ENCODE data around the gene AMPD2.

The AMPD2 gene

DNA sequence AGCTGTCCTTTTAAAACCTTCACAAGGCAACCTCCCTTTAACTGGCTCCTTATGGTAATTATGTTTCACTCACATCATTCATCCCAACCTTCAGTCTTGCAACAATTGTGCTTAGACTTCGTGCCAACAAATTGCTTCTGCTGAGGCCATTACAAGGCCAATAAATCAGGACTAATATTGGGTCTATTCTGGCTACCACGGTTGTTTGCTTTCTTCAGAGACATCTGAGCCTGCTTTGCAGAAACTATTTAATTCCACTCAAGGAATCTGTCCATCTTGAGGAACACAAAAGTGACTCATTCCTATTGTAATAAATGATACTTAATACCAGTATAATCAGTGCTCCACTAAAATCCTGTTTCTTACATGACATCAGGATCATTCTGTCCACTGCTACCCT, 33.7 kb downstream of the AMPD2 start:
- TF ChIP-seq CTCF (IDR thresholded peaks at IDR 0.05; ENCODE audit: low read depth, low read length, poor library complexity, severe bottlenecking) = no peak
- Histone ChIP-seq H3K27me3 (ENCODE audit: control insufficient read depth, low read length) (peaks cover 35% of the 10 kb centered on the region), H4K20me1 (ENCODE audit: control insufficient read depth, insufficient read depth, low read depth, low read length) (no peaks in the 10 kb centered on the region), H3K4me1 (ENCODE audit: control insufficient read depth, low read length) (peaks cover 21% of the 10 kb centered on the region), H3F3A (ENCODE audit: control insufficient read depth, insufficient read depth) (no peaks in the 10 kb centered on the region), H3K36me3 (ENCODE audit: control insufficient read depth, low read length) (no peaks in the 10 kb centered on the region), H3K4me3 (ENCODE audit: low read length) (no peak overlapping the region), H3K9me2 (replicated peaks; ENCODE audit: control insufficient read depth, low read length) (no peaks in the 10 kb centered on the region), H3K27ac (ENCODE audit: low read depth, low read length) (no peak overlapping the region), H3K9me3 (ENCODE audit: control insufficient read depth, insufficient read depth, low read length) (no peaks in the 10 kb centered on the region), H3K4me2 (ENCODE audit: low read length) (no peak overlapping the region), H3K79me2 (ENCODE audit: control insufficient read depth, low read length) (no peaks in the 10 kb centered on the region)

- no peaks in the 10 kb centered on the region for H3K9me2 ChIP-seq (replicated peaks; ENCODE audit: control insufficient read depth, low read length)
- H3K27ac ChIP-seq (ENCODE audit: low read depth, low read length) = no peak overlapping the region
- H3F3A ChIP-seq (ENCODE audit: control insufficient read depth, insufficient read depth) = no peaks in the 10 kb centered on the region
- H3K4me3 ChIP-seq (ENCODE audit: low read length) = no peak overlapping the region
- peaks cover 18% of the 10 kb centered on the region for H3K4me1 ChIP-seq (ENCODE audit: control insufficient read depth, low read length)
- no peak overlapping the region for H3K4me2 ChIP-seq (ENCODE audit: low read length)
- H3K79me2 ChIP-seq (ENCODE audit: control insufficient read depth, low read length) = no peaks in the 10 kb centered on the region
- no peaks in the 10 kb centered on the region for H4K20me1 ChIP-seq (ENCODE audit: control insufficient read depth, insufficient read depth, low read depth, low read length)
- H3K9me3 ChIP-seq (ENCODE audit: control insufficient read depth, insufficient read depth, low read length) = no peaks in the 10 kb centered on the region
- H3K36me3 ChIP-seq (ENCODE audit: control insufficient read depth, low read length) = no peaks in the 10 kb centered on the region
- TF ChIP-seq EZH2phosphoT487 (IDR thresholded peaks at IDR 0.05; ENCODE audit: borderline replicate concordance, low read length) = no peak
- no peak for TF ChIP-seq CTCF (IDR thresholded peaks at IDR 0.05; ENCODE audit: low read depth, low read length, poor library complexity, severe bottlenecking)
- peaks cover 35% of the 10 kb centered on the region for H3K27me3 ChIP-seq (ENCODE audit: control insufficient read depth, low read length)
Observed at GRCh38 chr1:109654519-109654918, 34.9 kb downstream of the AMPD2 start.

DNA sequence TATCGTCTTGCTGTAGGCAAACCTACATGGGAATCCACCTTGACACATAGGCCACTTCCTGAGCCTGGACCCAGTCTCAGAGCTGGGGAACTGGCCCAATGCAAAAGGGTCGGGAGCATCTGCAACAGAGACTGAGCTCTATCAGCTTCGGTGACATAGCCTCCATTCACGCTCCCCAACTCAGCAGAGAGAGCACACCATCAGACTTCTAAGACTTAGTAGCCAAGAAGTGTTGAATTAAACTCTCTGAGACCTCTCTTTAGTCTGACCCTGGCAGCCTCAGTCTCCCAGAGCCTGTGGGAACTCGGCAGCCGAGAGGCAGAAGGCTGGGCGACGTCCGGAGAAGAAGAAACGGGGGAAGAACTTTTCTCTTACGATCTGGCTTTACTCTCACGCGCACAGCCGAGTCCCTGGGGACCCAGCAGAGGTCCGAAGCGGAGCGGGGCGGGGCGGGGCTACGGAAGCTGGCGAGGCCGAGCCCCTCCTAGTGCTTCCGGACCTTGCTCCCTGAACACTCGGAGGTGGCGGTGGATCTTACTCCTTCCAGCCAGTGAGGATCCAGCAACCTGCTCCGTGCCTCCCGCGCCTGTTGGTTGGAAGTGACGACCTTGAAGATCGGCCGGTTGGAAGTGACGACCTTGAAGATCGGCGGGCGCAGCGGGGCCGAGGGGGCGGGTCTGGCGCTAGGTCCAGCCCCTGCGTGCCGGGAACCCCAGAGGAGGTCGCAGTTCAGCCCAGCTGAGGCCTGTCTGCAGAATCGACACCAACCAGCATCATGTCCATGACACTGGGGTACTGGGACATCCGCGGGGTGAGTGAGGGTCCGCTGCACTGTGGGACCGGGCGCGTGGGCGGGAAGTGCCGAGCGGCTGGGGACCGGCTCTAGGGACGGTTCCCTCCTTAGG, 36.2 kb downstream of the AMPD2 start, which contains the start of gene GSTM4:
TSS of gene GSTM4 (plus strand) at position 485 of the 905 bp plus-strand sequence. CDS start at position 776, 291 bp downstream.
- Histone ChIP-seq H3K9me2 (replicated peaks; ENCODE audit: control insufficient read depth, low read length) (no peaks in the 10 kb centered on the region), H3K27ac (ENCODE audit: low read depth, low read length) (no peak within 1 kb of the TSS), H3K4me3 (ENCODE audit: low read length) (peak within 1 kb of the TSS; percentile 77), H3K4me1 (ENCODE audit: control insufficient read depth, low read length) (peaks cover 16% of the 10 kb centered on the region), H3K9me3 (ENCODE audit: control insufficient read depth, insufficient read depth, low read length) (no peaks in the 10 kb centered on the region), H3K36me3 (ENCODE audit: control insufficient read depth, low read length) (no peaks in the 10 kb centered on the region), H3K4me2 (ENCODE audit: low read length) (peak within 1 kb of the TSS; percentile 77), H3K79me2 (ENCODE audit: control insufficient read depth, low read length) (no peaks in the 10 kb centered on the region), H4K20me1 (ENCODE audit: control insufficient read depth, insufficient read depth, low read depth, low read length) (no peaks in the 10 kb centered on the region), H3K27me3 (ENCODE audit: control insufficient read depth, low read length) (peaks cover 27% of the 10 kb centered on the region), H3F3A (ENCODE audit: control insufficient read depth, insufficient read depth) (no peaks in the 10 kb centered on the region)
- TF ChIP-seq CTCF (IDR thresholded peaks at IDR 0.05; ENCODE audit: low read depth, low read length, poor library complexity, severe bottlenecking) (peak; percentile 36), EZH2phosphoT487 (IDR thresholded peaks at IDR 0.05; ENCODE audit: borderline replicate concordance, low read length) (no peak)

All from DOHH2 (cell line).